VCaP (cell line): ENCODE results near the gene SSX4.
"Not testable (repeated sequence)": the region's sequence is repeated elsewhere in the genome, so short reads cannot be mapped to it uniquely, and the experiment has no call there.

Experiments
- H3K27ac ChIP-seq: fragments of 450-650 bp; 2 replicates; pipeline ENCODE4 v1.5.1; 2017
- TF ChIP-seq, protein P1 (sequence below): fragments of 450-650 bp; conservative IDR thresholded peaks from 2 replicates; pipeline ENCODE4 v1.5.1; 2017; ENCODE audit warnings: mild to moderate bottlenecking, moderate library complexity

The SSX4 gene, protein sequence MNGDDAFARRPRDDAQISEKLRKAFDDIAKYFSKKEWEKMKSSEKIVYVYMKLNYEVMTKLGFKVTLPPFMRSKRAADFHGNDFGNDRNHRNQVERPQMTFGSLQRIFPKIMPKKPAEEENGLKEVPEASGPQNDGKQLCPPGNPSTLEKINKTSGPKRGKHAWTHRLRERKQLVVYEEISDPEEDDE

DNA sequence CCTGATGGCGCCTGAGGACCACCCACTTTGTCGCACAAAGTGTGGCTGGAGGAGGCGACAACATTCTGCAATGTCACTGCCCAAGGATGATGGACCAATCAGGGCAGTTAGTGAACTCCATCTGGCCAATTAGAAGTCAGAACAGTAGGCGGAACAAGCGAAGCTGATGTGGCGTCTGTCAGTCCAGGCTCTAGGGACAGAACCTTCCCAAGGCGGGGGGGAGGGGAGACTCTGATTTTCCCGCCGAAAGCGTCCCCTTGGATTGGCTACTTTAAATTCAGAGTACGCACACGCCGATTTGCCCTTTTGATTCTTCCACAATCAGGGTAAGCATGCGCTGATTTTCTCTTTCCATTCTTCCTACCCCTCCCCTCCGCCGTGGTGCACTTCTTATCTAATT lies at the start of gene SSX4:
Gene SSX4 (plus strand): TSS at position 301 of the 400 bp plus-strand sequence. CDS start 515 bp downstream, outside the sequence.
- H3K27ac ChIP-seq: not testable (repeated sequence)

DNA sequence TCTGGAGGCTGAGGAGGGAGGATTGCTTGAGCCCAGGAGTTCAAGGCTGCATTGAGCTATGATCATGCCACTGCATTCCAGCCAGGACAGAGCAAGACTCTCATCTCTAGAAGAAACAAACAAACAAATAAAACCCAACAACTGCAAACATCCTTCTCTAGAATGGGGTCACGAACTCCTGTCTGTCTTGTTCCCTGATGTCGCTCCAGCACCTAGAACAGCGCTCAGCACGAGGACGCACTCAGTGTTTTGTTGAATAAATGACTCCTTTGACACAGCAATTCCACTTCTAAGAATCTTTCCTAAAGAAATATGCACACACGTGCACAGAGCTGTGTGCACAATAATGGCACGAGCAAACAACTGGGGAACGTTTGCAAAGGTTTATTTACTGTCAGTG lies 37.3 kb upstream of the SSX4 start:
- not testable (repeated sequence) for H3K27ac ChIP-seq

DNA sequence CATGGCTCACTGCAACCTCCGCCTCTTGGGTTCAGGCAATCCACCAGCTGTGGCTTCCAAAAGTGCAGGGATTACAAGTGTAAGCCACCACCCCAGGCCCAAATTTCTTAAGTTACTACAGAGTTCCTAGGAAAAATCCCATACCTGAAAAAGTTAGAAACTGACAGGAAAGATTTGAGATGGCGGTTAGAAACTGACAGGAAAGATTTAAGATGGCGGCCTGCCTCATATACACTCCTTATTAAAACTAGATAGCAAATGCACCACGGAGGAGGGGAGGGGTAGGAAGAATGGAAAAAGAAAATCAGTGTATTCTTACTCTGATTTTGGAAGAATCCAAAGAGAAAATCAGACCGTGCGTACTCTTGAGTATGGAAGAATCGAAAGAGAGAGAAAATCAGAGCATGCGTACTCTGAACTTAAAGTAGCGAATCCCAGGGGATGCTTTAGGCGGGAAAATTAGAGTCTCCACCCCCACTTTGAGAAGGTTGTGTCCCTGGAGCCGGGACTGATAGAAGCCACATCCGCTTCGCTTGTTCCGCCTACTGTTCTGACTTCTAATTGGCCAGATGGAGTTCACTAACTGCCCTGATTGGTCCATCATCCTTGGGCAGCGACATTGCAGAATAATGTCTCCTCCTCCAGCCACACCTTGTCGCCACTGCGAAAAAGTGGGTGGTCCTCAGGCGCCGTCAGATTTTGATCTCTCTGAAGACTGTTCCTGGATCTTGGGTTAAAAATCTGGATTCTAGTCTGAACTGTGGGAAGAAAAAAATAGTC lies 26.8 kb upstream of the SSX4 start, which contains the start of gene SSX3:
Gene SSX3 (minus strand): TSS at position 389 of the 780 bp plus-strand sequence. CDS start 1,454 bp downstream, outside the sequence.
- H3K27ac ChIP-seq: not testable (repeated sequence)

DNA sequence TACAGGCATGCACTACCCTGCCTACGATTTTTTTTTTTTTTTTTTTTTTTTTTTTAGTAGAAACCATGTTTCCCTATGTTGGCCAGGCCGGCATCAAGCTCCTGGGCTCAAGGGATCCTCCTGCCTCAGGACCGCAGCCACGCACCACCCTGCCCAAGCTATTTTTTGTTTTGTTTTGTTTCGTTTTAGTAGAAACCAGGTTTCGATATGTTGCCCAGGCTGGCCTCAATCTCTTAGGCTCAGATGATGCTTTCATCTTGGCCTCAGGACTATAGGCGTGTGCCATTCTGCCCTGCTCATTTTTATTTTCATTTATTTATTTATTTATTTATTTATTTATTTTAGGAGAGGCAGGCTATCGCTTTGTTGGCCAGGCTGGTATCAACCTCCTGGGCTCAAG lies 25.7 kb upstream of the SSX4 start:
- TF ChIP-seq, protein P1, sequence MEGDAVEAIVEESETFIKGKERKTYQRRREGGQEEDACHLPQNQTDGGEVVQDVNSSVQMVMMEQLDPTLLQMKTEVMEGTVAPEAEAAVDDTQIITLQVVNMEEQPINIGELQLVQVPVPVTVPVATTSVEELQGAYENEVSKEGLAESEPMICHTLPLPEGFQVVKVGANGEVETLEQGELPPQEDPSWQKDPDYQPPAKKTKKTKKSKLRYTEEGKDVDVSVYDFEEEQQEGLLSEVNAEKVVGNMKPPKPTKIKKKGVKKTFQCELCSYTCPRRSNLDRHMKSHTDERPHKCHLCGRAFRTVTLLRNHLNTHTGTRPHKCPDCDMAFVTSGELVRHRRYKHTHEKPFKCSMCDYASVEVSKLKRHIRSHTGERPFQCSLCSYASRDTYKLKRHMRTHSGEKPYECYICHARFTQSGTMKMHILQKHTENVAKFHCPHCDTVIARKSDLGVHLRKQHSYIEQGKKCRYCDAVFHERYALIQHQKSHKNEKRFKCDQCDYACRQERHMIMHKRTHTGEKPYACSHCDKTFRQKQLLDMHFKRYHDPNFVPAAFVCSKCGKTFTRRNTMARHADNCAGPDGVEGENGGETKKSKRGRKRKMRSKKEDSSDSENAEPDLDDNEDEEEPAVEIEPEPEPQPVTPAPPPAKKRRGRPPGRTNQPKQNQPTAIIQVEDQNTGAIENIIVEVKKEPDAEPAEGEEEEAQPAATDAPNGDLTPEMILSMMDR: no peak
- no peak overlapping the region for H3K27ac ChIP-seq

DNA sequence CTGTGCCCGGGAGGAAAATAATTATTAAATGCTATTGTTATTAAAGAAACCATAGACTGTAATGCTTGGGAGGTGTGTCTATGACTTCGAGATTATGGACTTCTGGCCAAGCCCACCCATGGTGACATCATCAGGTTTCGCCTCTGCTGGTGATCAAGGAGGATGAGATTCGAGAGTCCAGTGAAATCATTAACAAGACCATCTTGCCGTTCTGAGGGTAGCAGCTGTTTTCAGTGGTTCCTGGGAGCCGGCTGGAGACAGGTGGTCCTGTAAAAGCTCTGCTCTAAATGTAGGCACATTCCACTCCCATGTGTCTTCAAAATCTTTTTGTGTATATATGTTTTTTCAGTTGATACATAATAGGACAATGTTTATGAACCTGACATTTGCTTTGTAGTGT lies 24.1 kb upstream of the SSX4 start:
- not testable (repeated sequence) for H3K27ac ChIP-seq

DNA sequence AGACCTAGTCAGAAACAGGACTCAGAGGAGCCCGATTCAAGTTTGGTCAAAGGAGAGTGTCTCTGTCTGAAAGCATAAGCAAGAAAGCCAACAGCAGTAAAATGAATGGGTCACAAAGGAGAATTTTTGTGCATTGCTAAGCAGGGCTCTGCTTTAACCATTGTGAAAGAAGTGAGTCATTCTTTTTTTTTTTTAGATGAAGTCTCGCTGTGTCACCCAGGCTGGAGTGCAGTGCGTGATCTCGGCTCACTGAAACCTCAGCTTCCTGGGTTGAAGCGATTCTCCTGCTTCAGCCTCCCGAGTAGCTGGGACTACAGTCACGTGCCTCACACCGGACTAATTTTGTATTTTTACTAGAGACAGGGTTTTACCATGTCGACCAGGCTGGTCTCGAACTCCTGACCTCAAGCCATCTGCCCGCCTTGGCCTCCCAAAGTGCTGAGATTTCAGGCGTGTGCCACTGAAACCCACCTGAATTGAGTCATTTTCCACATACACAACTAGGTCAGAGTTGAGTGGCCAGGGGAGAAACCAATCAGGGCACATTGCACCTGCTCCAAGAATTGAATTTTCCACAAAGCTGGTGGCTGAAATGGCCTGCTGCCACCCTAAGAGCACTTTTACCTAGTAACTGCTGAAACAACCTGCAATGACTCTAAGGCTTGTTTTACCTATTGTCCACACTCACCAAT lies 15.5 kb upstream of the SSX4 start:
- not testable (repeated sequence) for H3K27ac ChIP-seq

DNA sequence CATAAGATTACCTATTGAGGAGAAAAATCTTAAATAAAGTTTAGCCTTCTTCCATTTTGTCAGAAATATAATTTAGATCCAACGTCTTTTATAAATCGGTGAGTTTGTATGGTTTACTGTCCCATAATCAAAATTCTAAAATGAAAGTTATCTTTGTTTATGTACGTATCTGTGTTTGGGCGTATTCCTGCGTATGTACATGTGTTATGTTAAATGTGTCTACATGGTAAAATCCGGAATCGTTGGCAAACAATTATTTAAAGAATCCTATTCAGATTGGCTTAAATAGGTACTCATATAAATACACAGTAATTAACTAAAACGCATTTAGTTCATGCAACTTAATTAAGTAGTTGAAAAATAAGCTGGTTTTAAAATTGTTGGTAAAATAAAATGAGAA lies 12.9 kb upstream of the SSX4 start:
- H3K27ac ChIP-seq: not testable (repeated sequence)

DNA sequence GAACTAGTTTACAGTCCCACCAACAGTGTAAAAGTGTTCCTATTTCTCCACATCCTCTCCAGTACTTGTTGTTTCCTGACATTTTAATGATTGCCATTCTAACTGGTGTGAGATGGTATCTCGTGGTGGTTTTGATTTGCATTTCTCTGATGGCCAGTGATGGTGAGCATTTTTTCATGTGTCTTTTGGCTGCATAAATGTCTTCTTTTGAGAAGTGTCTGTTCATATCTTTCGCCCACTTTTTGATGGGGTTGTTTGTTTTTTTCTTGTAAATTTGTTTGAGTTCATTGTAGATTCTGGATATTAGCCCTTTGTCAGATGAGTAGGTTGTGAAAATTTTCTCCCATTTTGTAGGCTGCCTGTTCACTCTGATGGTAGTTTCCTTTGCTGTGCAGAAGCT lies 13.6 kb downstream of the SSX4 start:
- H3K27ac ChIP-seq: not testable (repeated sequence)

DNA sequence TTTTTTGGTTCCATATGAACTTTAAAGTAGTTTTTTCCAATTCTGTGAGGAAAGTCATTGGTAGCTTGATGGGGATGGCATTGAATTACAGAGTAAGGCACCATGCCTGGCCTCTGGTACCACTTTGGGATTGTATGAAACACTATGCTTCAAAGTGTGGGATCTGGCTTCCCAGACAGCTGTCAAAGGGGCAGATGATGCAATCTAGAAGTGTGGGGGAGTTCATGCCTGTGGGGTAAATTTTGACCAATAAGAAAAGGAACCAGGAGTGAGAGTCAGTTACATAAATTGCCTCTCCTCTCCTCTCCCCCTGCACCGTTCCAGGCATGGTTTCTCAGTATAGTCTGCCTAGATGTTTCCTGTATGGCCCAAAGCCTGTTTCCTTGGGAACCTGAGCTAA lies 14.5 kb downstream of the SSX4 start:
- not testable (repeated sequence) for H3K27ac ChIP-seq

DNA sequence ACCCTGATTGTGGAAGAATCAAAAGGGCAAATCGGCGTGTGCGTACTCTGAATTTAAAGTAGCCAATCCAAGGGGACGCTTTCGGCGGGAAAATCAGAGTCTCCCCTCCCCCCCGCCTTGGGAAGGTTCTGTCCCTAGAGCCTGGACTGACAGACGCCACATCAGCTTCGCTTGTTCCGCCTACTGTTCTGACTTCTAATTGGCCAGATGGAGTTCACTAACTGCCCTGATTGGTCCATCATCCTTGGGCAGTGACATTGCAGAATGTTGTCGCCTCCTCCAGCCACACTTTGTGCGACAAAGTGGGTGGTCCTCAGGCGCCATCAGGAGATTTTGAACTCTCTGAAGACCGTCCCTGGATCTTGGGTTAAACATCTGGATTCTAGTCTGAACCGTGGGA lies 28.5 kb downstream of the SSX4 start, which contains the start of gene SSX4B:
Gene SSX4B (minus strand): TSS at position 101 of the 400 bp plus-strand sequence. CDS start 588 bp downstream, outside the sequence.
- H3K27ac ChIP-seq: not testable (repeated sequence)

DNA sequence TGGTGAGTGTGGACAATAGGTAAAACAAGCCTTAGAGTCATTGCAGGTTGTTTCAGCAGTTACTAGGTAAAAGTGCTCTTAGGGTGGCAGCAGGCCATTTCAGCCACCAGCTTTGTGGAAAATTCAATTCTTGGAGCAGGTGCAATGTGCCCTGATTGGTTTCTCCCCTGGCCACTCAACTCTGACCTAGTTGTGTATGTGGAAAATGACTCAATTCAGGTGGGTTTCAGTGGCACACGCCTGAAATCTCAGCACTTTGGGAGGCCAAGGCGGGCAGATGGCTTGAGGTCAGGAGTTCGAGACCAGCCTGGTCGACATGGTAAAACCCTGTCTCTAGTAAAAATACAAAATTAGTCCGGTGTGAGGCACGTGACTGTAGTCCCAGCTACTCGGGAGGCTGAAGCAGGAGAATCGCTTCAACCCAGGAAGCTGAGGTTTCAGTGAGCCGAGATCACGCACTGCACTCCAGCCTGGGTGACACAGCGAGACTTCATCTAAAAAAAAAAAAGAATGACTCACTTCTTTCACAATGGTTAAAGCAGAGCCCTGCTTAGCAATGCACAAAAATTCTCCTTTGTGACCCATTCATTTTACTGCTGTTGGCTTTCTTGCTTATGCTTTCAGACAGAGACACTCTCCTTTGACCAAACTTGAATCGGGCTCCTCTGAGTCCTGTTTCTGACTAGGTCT lies 43.8 kb downstream of the SSX4 start:
- not testable (repeated sequence) for H3K27ac ChIP-seq

DNA sequence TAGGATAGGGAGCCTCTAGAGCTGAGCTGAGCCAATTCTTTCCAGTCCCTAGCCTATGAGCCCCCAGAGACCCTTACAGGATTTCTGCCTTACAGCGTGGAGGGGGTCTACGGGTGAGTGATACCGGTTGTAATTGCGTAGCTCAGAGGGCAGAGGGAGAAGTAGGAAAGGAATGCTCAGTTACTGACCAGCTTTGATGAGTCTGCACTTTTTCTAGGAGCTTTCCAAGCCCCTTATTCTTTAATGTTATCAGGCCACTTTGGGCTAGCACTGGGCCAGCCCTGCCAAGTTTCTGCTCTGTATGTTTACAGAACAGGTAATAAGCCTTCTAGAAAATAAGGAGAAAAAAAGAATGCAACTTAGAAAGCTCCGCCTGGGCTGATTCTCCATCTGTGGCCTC lies 46.3 kb downstream of the SSX4 start:
- not testable (repeated sequence) for H3K27ac ChIP-seq

DNA sequence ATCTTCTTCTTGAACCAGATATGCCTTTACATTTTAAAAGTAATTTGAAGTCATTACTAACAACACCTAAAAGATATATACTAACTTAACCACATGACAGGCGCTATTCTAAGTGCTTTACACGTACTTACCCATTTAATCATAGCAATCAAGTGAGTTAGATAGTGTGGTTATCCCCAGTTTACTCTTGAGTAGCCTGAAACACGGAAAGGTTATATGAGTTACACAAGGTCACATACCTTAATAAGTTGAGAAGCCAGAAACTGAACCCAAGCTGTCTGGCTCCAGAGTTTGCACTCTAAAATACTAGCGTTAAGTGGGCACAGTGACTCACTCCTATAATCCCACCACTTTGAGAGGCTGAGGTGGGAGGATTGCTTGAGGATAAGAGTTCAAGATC lies 46.8 kb downstream of the SSX4 start:
- not testable (repeated sequence) for H3K27ac ChIP-seq

DNA sequence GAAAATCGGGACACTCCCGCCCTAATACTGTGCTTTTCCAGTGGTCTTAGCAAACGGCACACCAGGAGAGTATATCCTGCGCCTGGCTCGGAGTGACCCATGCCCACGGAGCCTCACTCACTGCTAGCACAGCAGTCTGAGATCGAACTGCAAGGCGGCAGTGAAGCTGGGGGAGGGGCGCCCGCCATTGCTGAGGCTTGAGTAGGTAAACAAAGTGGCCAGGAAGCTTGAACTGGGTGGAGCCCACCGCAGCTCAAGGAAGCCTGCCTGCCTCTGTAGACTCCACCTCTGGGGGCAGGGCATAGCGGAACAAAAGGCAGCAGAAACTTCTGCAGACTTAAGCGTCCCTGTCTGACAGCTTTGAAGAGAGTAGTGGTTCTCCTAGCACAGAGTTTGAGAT lies 50.4 kb downstream of the SSX4 start:
- H3K27ac ChIP-seq: not testable (repeated sequence)
